T-helper 22 cell (primary cell): ENCODE data around the gene MYF5.
"Not testable (repeated sequence)": the region's sequence is repeated elsewhere in the genome, so short reads cannot be mapped to it uniquely, and the experiment has no call there.

Experiments used
- DNase-seq: peaks from one replicate; pipeline ENCODE4 v3.0.0-alpha.2; 2020; ENCODE audit warnings: low read depth

Gene MYF5

GRCh38 chr12:80716696-80717469, at the start of gene MYF5:
Gene MYF5 (plus strand): TSS chr12:80716912. CDS start chr12:80717064, 152 bp downstream.
- DNase-seq = no peak

- DNase-seq = no peak
Observed at GRCh38 chr12:80670214-80670613, 46.5 kb upstream of the MYF5 start.

GRCh38 chr12:80676042-80676636, 40.6 kb upstream of the MYF5 start:
- not testable (repeated sequence) for DNase-seq

- DNase-seq = no peak
Observed at GRCh38 chr12:80676856-80677255, 39.9 kb upstream of the MYF5 start.

- DNase-seq = no peak
Observed at GRCh38 chr12:80677994-80678393, 38.7 kb upstream of the MYF5 start.

GRCh38 chr12:80679346-80680131, 37.2 kb upstream of the MYF5 start:
- DNase-seq = no peak

- no peak for DNase-seq
Observed at GRCh38 chr12:80681287-80681686, 35.4 kb upstream of the MYF5 start.

- DNase-seq = no peak
Observed at GRCh38 chr12:80681786-80682185, 34.9 kb upstream of the MYF5 start.

- no peak for DNase-seq
Observed at GRCh38 chr12:80684077-80684495, 32.6 kb upstream of the MYF5 start.

- no peak for DNase-seq
Observed at GRCh38 chr12:80690090-80690489, 26.6 kb upstream of the MYF5 start.

- DNase-seq = no peak
Observed at GRCh38 chr12:80690513-80690912, 26.2 kb upstream of the MYF5 start.

GRCh38 chr12:80692114-80692513, 24.6 kb upstream of the MYF5 start:
- no peak for DNase-seq

GRCh38 chr12:80697270-80697887, 19.3 kb upstream of the MYF5 start:
- no peak for DNase-seq

GRCh38 chr12:80698256-80698655, 18.5 kb upstream of the MYF5 start:
- DNase-seq = no peak

GRCh38 chr12:80698847-80699542, 17.7 kb upstream of the MYF5 start:
- DNase-seq = no peak

- no peak for DNase-seq
Observed at GRCh38 chr12:80700327-80700726, 16.4 kb upstream of the MYF5 start.

GRCh38 chr12:80701388-80701787, 15.3 kb upstream of the MYF5 start:
- no peak for DNase-seq

- no peak for DNase-seq
Observed at GRCh38 chr12:80702889-80703805, 13.6 kb upstream of the MYF5 start.

GRCh38 chr12:80704420-80704819, 12.3 kb upstream of the MYF5 start:
- no peak for DNase-seq

GRCh38 chr12:80707126-80707829, 9.4 kb upstream of the MYF5 start, which contains the start of gene MYF6:
Gene MYF6 (plus strand): TSS chr12:80707634. CDS start chr12:80707720, 86 bp downstream.
- DNase-seq = no peak
